Anterior cingulate cortex (tissue), 58 donors: ENCODE measurements around the gene JUP.

Experiments used
- DNase-seq, 58 donors: peaks; one replicate each; lab custom pipeline; 2025; lab: John Stamatoyannopoulos, UW

Gene JUP

GRCh38 chr17:41762841-41763240 lies 23.7 kb downstream of the JUP start:
- no peak for DNase-seq

GRCh38 chr17:41762391-41762790 lies 24.1 kb downstream of the JUP start:
- DNase-seq: no peak

GRCh38 chr17:41760878-41761277 lies 25.6 kb downstream of the JUP start:
- no peak for DNase-seq

- no peak for DNase-seq
These were observed 27.9 kb downstream of the JUP start for GRCh38 chr17:41758601-41759000.

GRCh38 chr17:41754066-41754465 lies 32.4 kb downstream of the JUP start:
- DNase-seq: no peak

GRCh38 chr17:41751288-41751687 lies 35.2 kb downstream of the JUP start:
- no peak for DNase-seq

- DNase-seq: no peak
These were observed 35.6 kb downstream of the JUP start for GRCh38 chr17:41750862-41751261.

- DNase-seq: no peak
These were observed 38.2 kb downstream of the JUP start for GRCh38 chr17:41748275-41748674.

GRCh38 chr17:41741709-41742108 lies 44.8 kb downstream of the JUP start:
- DNase-seq: no peak

GRCh38 chr17:41740506-41740905 lies 46.0 kb downstream of the JUP start:
- no peak for DNase-seq

- no peak for DNase-seq
These were observed 46.7 kb downstream of the JUP start for GRCh38 chr17:41739661-41740352.

GRCh38 chr17:41738801-41739112 lies 47.8 kb downstream of the JUP start:
- DNase-seq: no peak

GRCh38 chr17:41738077-41738800 lies 48.3 kb downstream of the JUP start:
- peak in 56 of 58 donors; percentile 5 to 85 (median 58) for DNase-seq

- DNase-seq: no peak
These were observed 48.9 kb downstream of the JUP start for GRCh38 chr17:41737680-41738023.

- DNase-seq: no peak
These were observed 49.4 kb downstream of the JUP start for GRCh38 chr17:41736983-41737679.

GRCh38 chr17:41735744-41736143 lies 50.8 kb downstream of the JUP start:
- DNase-seq: no peak

GRCh38 chr17:41734949-41735313 lies 51.6 kb downstream of the JUP start:
- DNase-seq: no peak

- peak in 37 of 58 donors; percentile 4 to 62 (median 31) for DNase-seq
These were observed 52.2 kb downstream of the JUP start, which contains the start of gene HAP1 for GRCh38 chr17:41734139-41734948. TSS of gene HAP1 (minus strand) at chr17:41734643. CDS start at chr17:41734634, 9 bp downstream.

GRCh38 chr17:41733348-41734138 lies 53.0 kb downstream of the JUP start:
- peak in 1 of 58 donors; percentile 4 for DNase-seq

- DNase-seq: no peak
These were observed 54.7 kb downstream of the JUP start for GRCh38 chr17:41731836-41732235.
